GM19043 (cell line): ENCODE results near the gene PRKCD.
A peak's percentile ranks its signal among the peaks of the same experiment; 100 is the strongest.

Experiments
- ATAC-seq: cut with Tn5 transposase; IDR thresholded peaks from one replicate; pipeline ENCODE4 v1.9.1; 2021; ENCODE audit warnings: low read depth; ENCODE audit not compliant: unreplicated experiment

Gene PRKCD

DNA sequence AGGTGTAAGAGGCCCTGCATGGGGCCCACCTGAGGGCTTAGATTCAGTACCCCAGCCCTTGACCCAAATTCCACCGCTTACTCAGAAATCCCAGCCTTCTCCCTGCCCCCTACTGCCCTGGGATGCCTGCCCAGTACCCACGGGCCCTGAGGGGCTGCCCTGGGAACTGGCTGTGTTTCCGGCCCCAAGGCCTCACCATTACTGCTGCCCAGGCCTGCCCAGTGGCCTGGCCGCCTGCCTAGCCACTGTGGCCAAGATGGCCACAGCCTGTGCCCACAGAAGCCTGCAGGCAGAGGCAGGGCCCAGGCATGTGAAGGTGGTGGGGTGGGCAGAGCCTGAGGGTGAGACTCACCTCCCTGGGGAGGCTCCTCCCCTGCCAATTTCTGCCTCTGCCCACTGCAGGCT lies 6.1 kb upstream of the PRKCD start:
- no peak for ATAC-seq

DNA sequence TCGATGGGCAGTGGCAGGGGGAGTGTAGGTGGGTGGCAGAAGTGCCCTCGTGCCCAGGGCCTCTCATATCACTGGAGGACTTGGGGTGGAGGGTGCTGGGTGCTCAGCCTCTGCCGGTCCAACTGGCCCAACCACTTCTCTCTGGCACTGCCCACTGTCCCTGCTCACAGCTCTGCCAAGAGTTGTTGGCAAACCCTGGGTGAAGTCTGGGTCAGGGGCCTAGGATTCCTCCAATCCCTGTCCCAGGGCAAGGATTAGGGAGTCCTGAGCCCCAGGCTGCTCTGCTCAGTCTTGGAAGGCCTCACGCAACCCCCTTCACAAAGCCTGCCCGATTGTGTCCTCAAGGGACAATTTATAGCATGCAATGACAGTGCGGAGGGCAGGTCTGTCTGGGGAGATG lies 5.2 kb upstream of the PRKCD start:
- ATAC-seq = no peak

DNA sequence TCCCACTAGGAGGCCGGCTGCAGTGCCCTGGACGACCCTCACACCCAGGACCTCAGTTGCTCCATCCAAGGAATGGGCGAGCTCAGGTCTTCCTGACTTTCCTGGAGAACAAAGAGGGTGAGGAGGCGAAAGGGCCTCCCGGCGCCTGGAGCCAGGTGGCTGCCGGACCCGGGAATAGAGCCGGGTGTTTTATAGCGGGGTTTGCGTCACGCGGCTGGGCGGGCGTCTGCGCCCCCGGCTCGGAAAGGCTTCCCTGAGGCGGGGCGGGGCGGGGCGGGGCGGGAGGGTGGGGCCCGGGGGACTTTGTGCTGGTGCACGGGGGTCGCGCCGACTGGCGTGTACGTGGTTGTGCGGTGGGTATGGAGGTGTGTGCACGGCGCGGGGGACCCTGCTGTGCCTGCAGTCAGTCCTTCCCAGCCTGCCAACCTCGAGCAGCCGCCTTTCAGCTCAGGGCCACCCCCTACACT lies 4.6 kb upstream of the PRKCD start:
- ATAC-seq = no peak

DNA sequence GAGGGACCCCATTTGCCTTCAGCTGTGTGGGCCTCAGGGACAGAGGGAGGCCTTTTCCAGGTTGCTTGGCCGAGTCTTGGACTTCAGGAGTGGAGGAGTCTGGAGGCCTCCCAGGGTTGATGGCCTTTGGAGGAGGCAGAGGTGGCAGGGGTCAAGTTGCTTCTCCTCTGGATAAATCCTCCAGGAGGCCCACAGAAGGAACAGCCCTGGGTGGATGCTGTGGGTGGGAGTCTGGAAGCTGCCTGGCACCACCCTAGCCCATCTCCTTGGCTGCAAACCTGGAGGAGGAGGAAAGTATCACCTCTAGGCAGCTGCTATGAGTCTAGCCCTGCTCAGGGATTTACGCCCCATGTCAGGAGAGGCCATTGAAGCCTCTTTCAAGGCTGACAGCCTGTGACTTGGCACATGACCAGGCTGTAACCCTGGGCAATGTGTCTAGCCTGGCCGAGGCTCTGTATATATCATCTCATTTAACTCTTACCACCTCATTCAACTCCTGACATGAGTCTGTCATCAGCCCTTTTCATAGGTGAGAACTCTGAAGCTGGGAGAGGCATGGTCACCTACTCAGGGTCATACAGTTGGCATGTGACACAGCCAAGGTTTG lies 2.9 kb upstream of the PRKCD start:
- ATAC-seq = no peak

DNA sequence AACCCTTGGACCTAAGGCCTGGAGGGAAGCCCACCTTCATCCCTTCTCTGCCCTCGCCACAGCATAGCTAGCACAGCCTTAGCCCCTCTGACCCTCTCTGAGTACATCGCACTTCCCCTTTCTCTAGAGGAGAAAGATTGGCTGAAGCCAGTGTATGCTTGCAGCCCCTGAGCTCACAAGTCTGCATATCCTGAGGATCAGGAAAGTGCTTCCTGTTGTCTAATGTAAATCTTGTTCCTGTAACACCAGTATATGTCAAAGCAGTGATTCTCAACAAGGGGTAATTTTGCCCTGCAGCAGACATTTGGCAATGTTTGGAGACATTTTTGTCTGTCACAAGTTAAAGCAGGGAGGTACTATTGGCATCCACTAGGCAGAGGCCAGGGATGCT lies 2.2 kb upstream of the PRKCD start:
- ATAC-seq = no peak

DNA sequence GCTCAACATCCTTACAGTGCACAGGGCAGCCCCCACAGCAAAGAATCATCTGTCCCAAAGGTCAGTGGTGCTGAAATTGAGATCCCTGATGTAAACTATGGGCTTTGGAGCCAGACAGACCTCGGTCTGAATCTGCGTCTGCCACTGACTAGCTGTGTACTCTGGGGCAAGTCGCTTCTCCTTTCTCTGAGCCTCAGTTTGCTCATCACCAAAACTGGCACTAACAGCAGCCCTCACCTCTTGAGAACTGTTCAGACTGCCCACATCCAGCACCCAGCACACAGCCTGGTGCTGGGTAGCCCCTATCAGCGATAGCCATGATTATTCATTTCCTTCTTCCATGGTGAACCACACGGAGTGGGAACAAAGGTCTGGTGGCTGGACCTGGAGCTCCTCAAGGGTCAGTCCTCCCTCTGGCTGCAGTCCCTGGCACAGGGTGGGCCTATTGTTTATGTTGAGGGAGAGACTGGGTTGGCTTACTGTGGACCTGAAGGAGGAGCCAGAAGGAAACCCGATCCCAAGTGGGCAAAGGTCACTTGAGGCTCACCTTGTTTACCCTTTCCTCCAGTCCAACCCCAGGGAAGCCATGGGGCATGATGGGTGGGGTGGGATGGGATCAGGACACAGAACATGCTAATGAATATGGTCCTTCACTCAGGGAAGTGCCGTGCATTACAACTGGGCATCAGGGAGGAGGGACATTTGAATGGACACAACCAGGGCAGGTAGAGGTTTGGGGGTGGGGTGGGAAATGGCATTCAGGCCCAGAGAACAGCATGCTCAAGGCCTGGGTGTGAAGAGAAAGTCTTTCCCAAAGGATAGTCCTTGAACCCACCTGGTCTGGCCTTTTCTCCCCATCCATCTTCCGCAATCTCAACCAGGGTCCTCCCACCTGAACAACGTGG lies 1.6 kb upstream of the PRKCD start:
- ATAC-seq = no peak

DNA sequence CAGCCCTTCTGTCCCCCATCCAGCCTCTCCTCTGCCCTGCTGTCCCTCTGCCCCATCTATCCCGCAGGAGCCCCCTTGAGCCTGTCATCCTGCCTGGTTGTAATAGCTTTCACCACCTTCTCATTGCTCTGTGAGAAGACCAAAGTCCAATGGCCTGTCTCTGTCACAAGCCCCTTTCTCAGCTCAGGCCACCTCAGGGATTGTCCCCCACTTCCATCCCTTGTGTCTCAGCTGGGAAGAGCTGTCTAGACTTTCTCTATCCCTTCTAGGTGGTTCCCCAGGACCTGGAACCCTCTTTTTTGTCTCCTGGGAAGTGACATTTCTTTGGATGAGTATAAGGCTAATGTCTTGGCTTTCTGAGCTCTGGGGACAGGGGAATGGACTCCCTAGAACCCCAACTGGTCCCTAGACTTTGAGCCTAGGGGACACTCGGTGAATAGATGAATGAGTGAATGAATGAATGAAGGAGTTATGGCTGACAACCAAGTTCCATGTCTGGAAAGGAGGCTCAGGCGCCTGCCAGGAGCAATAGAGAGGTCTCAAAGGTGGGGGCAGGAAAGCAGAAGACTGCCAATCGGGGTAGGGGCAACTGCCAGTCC lies 849 bp upstream of the PRKCD start:
- ATAC-seq = no peak

DNA sequence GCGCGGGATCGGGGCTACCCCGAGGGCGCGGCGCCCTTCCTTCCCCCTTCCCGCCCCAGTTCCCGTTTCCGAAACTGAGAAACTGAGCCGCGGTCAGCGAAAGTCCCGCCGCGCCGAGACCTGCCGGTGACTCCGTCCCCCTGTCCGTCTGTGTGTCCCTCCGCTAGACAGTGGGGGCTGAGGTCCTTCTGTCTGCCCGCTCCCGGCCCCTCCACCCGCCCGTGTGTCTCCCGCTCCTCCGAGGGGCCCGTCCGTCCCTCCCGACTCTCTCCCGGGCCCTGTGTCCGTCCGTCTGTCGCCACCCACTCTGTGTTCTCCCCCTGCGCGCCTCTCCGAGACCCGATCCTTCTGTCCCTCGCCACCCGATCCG lies 426 bp downstream of the PRKCD start:
- ATAC-seq = no peak

DNA sequence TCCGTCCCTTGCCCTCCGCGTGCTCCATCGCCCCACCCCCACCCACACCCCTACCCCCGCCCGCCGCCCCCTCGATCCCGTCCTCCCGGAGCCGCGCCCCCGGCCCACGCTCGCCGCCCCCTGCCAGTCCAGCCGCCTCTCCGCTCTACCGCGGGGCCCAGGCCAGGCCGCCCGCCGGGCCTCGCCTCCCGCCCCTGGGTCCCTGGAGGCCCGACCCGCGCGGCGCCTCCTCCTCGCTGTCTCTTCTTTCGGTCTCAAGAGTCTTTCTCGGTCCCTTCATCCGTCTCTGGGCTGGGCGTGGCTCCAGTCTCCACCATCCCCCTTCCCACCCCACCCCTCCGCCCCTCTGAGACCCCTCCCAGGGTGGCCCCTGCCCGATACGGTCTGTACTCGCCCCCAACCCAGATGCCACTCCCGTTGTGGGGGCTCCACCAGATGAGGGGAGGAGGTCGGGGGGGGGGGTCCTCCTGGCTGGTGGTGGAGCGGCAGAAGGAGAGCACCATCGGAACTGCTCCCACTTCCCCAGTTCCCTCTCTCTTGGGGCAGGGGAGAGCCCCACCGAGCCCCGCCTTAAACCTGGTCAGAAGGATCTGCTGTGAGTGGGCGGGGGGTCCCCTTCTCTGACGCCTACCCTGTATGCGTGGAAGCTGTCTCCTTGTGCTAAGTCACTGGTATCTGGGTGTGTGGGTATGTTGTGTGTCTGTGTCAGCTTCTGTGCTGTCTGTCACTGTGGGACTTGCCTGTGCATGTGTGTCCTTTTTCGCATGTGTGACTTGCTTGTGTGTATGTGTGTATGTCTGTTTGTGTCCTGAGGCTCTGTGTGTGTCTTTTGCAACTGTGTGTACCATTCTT lies 1.0 kb downstream of the PRKCD start:
- ATAC-seq = peak; percentile 37

DNA sequence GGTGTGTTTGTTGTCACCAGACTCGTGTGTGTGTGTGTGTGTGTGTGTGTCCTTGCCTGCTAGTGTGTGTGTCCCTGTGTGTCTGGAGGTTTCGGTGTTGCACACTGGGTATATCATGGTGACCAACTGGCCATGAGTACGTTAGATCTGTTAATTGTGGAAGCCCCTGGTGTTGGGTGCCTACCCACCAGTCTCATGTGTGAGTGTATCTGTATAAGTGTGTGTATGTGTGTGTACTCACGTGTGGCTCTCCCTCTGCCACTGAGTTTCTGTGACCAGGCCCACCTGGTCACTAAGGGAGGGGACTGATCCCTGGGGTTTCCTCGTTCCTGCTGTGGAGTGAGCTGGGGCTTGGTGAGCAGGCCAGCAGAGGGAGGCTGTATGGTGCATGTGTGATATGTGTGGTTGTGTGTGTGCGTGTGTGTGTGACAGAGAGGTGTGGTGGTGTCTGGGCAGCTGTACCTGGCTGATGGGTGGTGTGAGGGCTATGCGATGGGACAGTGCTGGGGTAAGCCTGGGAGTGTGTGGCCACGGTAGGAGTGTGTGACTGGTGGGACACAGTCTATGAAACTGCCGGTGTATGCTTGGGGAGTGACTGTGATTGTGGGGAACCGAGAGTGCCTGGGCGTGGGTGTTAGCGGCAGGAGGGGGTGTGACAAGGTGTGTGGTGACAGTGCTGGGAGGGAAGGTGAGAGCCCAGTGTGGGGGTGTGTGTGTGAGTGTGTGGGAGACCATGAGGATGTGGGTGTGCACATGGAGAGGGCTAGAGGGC lies 1.8 kb downstream of the PRKCD start:
- ATAC-seq = no peak

DNA sequence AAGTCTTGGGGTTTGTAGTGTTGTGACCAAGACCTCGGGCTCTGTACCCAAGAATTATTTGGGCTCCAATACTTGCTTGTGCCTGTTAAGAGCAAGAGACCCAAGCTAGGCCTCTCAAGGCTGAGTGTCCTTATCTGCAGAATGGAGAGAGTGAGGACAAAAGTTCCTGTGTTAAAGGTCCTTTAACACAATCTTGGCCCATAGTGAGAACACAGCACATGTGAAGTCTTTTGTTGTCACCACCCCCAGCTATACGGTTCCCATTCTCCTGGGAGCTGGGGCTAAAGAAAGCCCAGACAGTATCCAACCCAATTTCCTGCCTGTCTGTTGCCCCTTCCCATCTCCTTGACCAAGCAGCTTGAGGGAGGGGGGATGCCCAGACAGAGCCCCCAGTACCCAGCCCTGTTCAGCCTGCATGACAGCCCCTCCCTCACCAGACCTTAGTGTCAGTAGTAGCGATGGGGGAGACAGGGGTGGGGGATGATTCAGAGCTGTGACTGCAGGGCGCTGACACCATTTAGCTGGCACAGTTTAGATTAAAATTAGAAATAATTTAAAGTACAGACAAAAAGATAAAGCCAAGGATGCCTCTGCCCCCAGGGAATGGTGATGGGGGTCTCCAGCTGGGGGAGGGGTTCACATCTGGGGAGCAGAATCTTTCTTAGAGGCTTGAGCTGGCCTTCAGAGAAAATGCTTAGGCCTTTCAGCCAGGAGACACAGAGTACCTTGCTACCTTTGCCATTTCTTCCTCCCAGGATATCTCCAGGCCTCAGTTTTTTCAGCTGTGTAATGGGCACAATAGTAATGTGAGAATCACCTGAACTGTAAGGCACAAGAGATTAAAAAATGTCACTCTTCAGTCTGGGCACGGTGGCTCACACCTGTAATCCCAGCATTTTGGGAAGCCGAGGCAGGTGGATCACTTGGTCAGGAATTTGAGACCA lies 2.7 kb downstream of the PRKCD start:
- ATAC-seq = no peak

DNA sequence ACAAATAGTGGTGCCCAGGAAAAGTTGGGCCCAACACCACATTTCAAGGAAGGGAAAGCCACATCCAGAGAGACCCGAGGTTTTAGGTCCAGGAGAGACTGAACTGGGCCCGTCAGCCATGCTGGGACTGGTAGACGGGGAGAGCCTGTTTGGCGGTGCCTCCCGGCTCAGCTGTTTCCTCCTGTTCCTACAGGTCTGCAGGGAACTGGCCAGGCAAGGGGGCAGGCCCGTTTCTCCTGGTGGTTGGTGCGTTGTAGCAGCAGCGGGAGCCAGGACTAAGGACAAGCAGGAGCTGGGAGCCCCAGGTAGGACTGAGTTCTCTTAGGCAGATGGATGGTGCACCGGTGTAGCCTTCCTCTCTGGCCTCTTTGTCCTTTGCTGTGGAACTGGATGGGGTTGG lies 3.9 kb downstream of the PRKCD start:
- no peak for ATAC-seq

DNA sequence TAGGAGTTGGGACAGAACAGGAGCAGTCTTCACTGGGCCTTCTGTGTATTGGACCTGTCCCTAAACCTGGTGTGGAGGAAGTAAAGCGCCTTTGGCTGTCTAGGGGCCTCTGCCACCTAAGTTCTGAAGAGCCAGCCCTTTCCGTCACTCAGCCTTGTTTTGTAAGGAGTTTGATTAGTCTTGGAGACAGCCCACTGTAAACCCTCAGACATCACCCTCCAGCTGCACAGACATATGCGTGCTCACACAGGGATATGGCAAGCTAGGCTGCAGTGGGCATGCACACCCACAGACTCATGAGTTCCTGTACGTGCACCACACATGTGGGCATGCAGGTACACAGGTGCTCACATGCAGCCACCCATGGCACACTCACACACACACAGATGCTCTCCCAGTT lies 5.2 kb downstream of the PRKCD start:
- ATAC-seq = no peak

DNA sequence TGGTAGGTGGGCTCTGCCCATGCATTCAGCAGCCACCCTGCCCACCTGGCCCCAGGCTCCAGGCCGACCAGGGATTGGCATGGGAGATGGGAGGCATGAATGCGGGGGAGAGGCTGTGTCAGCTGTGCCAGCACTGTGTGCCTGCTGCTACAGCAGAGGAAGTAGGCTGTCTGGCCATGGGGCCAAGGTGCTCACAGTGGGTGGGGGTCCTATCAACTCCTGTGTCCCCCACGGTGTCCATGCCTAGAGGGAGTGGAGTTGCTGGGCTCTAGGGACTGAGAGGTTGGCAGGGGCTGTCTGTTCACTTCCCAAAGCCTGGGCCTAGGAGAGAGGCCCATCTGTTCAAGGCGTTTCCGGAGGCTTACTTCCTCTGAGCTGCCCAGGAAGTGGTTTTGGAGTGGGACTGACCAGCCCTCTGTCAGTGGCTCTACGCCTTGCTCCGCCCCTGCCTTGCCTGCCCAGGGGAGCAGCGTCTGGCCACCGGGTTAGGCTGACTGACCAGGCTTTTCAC lies 5.8 kb downstream of the PRKCD start:
- ATAC-seq = no peak

DNA sequence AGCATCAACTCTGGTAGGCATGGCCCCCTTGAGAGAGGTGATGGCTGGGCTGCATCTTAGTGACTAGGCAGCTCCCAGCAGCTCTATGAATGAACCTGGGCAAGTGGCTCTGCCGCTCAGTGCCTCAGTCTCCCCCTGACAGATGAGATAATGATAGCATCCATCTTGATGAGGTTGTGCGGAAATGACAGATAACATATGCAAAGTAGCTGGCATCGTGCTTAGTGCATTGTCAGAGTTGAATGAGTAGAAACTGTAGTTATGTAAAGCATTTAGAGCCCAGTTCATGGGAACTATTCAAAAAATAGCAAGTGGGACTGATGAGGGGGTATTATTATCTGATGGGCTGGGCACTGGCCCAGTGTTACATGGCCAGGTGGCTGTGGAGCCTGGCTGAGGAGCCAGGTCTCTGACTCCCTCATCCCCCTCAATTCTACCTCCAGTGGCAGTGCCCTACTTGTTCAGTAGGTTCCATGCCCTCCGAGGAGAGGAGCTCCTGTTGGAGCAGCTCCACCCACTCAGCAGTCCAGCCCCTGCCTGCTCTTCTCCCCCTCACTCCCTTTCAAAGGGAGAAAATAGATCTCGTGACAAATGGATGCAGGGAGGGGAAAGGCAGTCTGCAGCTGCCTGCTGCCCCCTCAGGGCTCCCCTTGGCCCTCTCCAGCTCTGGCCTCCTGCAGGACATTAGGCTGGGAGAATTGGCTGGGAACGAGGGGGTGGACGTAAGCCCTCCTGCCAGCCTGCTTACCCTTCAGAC lies 6.6 kb downstream of the PRKCD start:
- no peak for ATAC-seq

DNA sequence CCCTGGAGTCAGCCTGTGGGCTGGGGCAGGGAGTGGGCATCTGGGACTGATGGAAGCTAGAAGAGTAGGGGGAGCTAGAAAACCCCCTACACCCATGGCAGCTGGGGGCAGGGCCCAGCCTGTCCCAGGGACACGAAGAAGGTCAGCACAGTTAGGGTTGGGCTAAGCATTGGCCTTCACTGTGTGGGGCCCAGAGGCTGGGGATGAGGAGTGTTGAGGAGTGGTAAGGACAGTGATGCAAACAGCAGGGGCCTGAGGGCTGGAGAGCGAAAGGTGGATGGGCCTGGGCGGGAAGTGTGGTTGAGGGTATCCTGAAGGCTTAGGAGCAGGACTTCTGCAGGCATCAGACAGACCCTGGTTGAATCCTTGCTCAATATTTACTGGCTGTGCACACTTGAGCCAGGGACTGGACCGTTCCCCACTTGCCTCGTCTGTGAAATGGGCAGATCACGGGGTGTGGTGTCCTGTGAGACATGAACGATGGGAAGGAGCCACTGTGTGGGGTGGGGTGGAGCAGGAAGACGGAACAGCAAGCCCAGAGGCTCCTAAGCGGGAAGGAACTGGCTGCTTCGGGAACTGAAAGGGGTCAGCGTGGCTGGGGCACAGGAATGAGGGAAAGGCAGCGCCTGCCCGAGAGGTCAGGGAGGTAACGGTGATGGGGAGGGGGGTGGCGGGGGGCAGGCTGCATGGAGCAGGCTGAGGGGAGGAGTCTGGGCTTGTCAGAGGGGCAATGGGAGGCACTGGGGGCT lies 7.3 kb downstream of the PRKCD start:
- no peak for ATAC-seq

DNA sequence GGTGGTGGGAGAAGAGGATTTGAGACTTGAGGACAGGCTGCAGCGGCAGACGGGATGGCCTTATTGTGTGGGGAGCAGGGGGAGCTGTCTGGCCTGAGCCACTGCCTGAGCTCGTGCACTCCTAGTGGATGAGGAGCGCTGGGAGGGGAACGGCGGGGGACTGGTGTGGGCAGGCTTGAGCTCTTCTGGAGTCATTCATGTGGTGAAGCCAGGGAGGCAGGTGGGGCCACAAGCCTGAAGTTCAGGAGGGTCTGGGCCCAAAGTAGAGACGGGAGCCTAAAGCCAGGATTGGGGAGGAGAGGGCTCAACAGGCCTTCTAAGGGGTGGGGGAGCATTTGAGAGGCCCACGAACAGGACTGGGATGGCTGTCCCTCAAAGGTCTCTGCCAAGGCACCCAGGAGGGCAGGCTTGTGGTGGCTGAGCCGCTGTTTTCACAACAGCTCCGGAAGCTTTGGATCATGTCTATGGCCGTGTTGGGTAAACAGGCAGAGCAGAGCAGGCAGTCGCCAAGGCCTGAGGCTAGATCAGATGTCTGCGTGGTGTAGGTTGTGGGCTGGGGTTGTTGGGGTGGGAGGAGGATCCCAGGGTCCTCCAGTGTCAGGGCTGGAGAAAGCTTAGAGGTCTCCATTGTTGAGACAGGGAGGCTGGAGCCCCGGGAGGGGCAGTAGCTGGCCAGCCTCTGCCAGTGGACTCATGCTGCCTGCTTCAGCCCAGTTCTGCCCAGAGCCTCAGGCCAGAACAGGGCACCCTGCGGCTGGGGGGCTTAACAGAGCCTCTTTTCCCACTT lies 8.2 kb downstream of the PRKCD start:
- no peak for ATAC-seq
